Right renal pelvis (tissue), 4 donors: ENCODE results near the gene EZH1. TPM values are rescaled to one million over a fixed set of nuclear protein-coding genes. Genes with fewer than 3 reads are reported as not detected.

ENCODE experiments used
- polyA plus RNA-seq, 4 donors: library from polyadenylated mRNA; unstranded; fragments of 120-200 nt; gene quantifications; one replicate each; pipeline ENCODE4 v1.2.1, GENCODE V29; 2013; ENCODE audit not compliant: insufficient read length in 4 of 4

Gene EZH1
- polyA plus RNA-seq, 4 donors, result 37.0 to 50.2 (median 45.4) TPM

Other genes starting within 250 kb of the EZH1 start
- 10 to 100 TPM; 18.8 to 31.7 (median 24.2) TPM for gene NAGLU, start 208.8 kb downstream of the EZH1 start, polyA plus RNA-seq
- gene HSD17B1, start 192.1 kb downstream of the EZH1 start, polyA plus RNA-seq, result 1 to 10 TPM; 3.0 to 4.8 (median 3.4) TPM
- gene COASY, start 182.9 kb downstream of the EZH1 start, polyA plus RNA-seq, result 10 to 100 TPM; 55.6 to 60.9 (median 57.1) TPM
- 10 to 100 TPM; 33.9 to 37.7 (median 34.6) TPM for gene MLX, start 177.9 kb downstream of the EZH1 start, polyA plus RNA-seq
- 10 to 100 TPM; 16.7 to 17.9 (median 16.9) TPM for gene PSMC3IP, start 167.3 kb downstream of the EZH1 start, polyA plus RNA-seq
- gene RETREG3, start 135.7 kb downstream of the EZH1 start, polyA plus RNA-seq, result 10 to 100 TPM; 42.5 to 46.6 (median 44.4) TPM
- gene TUBG1, start 135.4 kb downstream of the EZH1 start, polyA plus RNA-seq, result 10 to 100 TPM; 55.8 to 66.1 (median 59.4) TPM
- 10 to 100 TPM; 21.6 to 28.1 (median 25.9) TPM for gene TUBG2, start 85.8 kb downstream of the EZH1 start, polyA plus RNA-seq
- gene PLEKHH3, start 68.0 kb downstream of the EZH1 start, polyA plus RNA-seq, result 10 to 100 TPM; 13.5 to 19.4 (median 15.1) TPM
- gene CCR10, start 63.2 kb downstream of the EZH1 start, polyA plus RNA-seq, result 1 to 10 TPM; 1.1 to 2.2 (median 1.3) TPM
- 10 to 100 TPM in 1 of 4 donors, 1 to 10 TPM in 3; 8.4 to 10.1 (median 8.5) TPM for gene CNTNAP1, start 62.5 kb downstream of the EZH1 start, polyA plus RNA-seq
- 100 to 1,000 TPM; 104 to 113 (median 110) TPM for gene RAMP2, start 16.2 kb upstream of the EZH1 start, polyA plus RNA-seq
- gene VPS25, start 28.4 kb upstream of the EZH1 start, polyA plus RNA-seq, result 10 to 100 TPM; 85.0 to 90.7 (median 88.9) TPM
- 10 to 100 TPM; 11.3 to 14.7 (median 12.2) TPM for gene WNK4, start 35.6 kb upstream of the EZH1 start, polyA plus RNA-seq
- gene COA3, start 53.7 kb upstream of the EZH1 start, polyA plus RNA-seq, result 100 to 1,000 TPM; 166 to 178 (median 172) TPM
- 1 to 10 TPM; 1.7 to 3.1 (median 2.0) TPM for gene CNTD1, start 53.8 kb upstream of the EZH1 start, polyA plus RNA-seq
- gene BECN1, start 79.2 kb upstream of the EZH1 start, polyA plus RNA-seq, result 10 to 100 TPM; 64.8 to 78.0 (median 69.2) TPM
- gene PSME3, start 88.4 kb upstream of the EZH1 start, polyA plus RNA-seq, result 100 to 1,000 TPM; 107 to 121 (median 119) TPM
- 1 to 10 TPM in 3 of 4 donors, under 1 TPM in 1; 0.83 to 1.2 (median 1.2) TPM for gene AOC2, start 99.5 kb upstream of the EZH1 start, polyA plus RNA-seq
- gene AOC3, start 106.2 kb upstream of the EZH1 start, polyA plus RNA-seq, result 1 to 10 TPM; 5.3 to 7.5 (median 6.5) TPM
- 1 to 10 TPM; 4.2 to 7.6 (median 4.9) TPM for gene G6PC1, start 155.8 kb upstream of the EZH1 start, polyA plus RNA-seq
- gene AARSD1, start 219.4 kb upstream of the EZH1 start, polyA plus RNA-seq, result 10 to 100 TPM; 47.6 to 56.2 (median 52.2) TPM
- gene PTGES3L, start 235.0 kb upstream of the EZH1 start, polyA plus RNA-seq, result 1 to 10 TPM; 2.1 to 2.4 (median 2.2) TPM
- 10 to 100 TPM; 15.4 to 17.0 (median 15.8) TPM for gene RUNDC1, start 235.5 kb upstream of the EZH1 start, polyA plus RNA-seq